B cell (primary cell): ENCODE results near the gene FAR2. TPM values are rescaled to one million over a fixed set of nuclear protein-coding genes. Genes with fewer than 3 reads are reported as not detected.

Source experiments
- ATAC-seq: fragments of 200-7000 bp; cut with Tn5 transposase; one replicate; pipeline ENCODE4 v1.10.0; 2021; ENCODE audit warnings: low read depth, mild to moderate bottlenecking, moderate number of reproducible peaks, moderate library complexity
- CTCF ChIA-PET: fragments of 350-600 bp; sonication (Branson Sonifier 250); formaldehyde crosslinking; loops from one replicate; lab custom pipeline; 2021; ENCODE audit warnings: antibody characterized with exemption, inconsistent platforms; lab: Charles Lee
- POLR2A ChIA-PET: fragments of 350-600 bp; sonication (Branson Sonifier 250); formaldehyde crosslinking; loops from one replicate; lab custom pipeline; 2021; ENCODE audit warnings: antibody characterized with exemption; lab: Charles Lee
- DNase-seq: peaks from one replicate; pipeline ENCODE4 v3.0.0; 2013
- H2AFZ ChIP-seq: 2 replicates; pipeline ENCODE4 v1.6.1; 2012; ENCODE audit warnings: mild to moderate bottlenecking, low read depth, low read length; ENCODE audit not compliant: insufficient read depth, poor library complexity, severe bottlenecking
- H3K27ac ChIP-seq, 2 donors: 1 replicate in 1 of 2; 2 replicates in 1 of 2; pipeline ENCODE4 v1.5.1; 2012 to 2013; ENCODE audit warnings: low read length in 2 of 2, mild to moderate bottlenecking in 2 of 2, moderate library complexity in 1 of 2
- H3K27me3 ChIP-seq, 4 experiments: fragments of 200-600 bp in 1 of 4; sonication (generic) in 1 of 4; replicated peaks in 1 of 4; 1 replicate in 2 of 4; 2 replicates in 2 of 4; pipeline versions ENCODE4 v1.6.1 to v1.7.0; 2013 to 2016; ENCODE audit warnings: low read length in 3 of 4, mild to moderate bottlenecking in 2 of 4, mixed read lengths in 1 of 4, moderate library complexity in 1 of 4; ENCODE audit not compliant: insufficient read depth in 4 of 4, control insufficient read depth in 3 of 4; ENCODE audit errors: control extremely low read depth in 1 of 4
- H3K36me3 ChIP-seq, 2 experiments: replicated peaks in 1 of 2; 1 replicate in 1 of 2; 2 replicates in 1 of 2; pipeline versions ENCODE4 v1.6.1 to v1.7.1; 2013; ENCODE audit warnings: low read length in 1 of 2; ENCODE audit not compliant: insufficient read depth in 2 of 2, control insufficient read depth in 1 of 2; ENCODE audit errors: control extremely low read depth in 1 of 2, extremely low read depth in 1 of 2
- H3K4me1 ChIP-seq, 2 donors: fragments of 200-600 bp in 1 of 2; sonication (generic) in 1 of 2; 1 replicate in 1 of 2; 2 replicates in 1 of 2; pipeline versions ENCODE4 v1.5.1 to v1.6.1; 2013 to 2017; ENCODE audit warnings: low read length in 2 of 2; ENCODE audit not compliant: control insufficient read depth in 2 of 2, insufficient read depth in 2 of 2
- H3K4me2 ChIP-seq: replicated peaks from 2 replicates; pipeline ENCODE3; 2012; ENCODE audit warnings: mild to moderate bottlenecking, low read depth, low read length; ENCODE audit not compliant: poor library complexity, severe bottlenecking
- H3K4me3 ChIP-seq, 5 experiments: fragments of 200-600 bp in 1 of 5; sonication (generic) in 1 of 5; 1 replicate in 3 of 5; 2 replicates in 2 of 5; pipeline versions ENCODE4 v1.5.1 to v1.7.0; 2011 to 2016; ENCODE audit warnings: low read length in 4 of 5, mild to moderate bottlenecking in 4 of 5, low read depth in 2 of 5, control low read depth in 1 of 5, moderate library complexity in 1 of 5; ENCODE audit not compliant: insufficient read depth in 1 of 5; ENCODE audit errors: control extremely low read depth in 1 of 5, extremely low read depth in 1 of 5
- H3K79me2 ChIP-seq: fragments of 200-600 bp; sonication (generic); one replicate; pipeline ENCODE4 v1.6.0; 2016; ENCODE audit warnings: low read length; ENCODE audit not compliant: control insufficient read depth, insufficient read depth
- H3K9ac ChIP-seq: fragments of 200-600 bp; sonication (generic); 2 replicates; pipeline ENCODE4 v1.6.1; 2017; ENCODE audit warnings: mild to moderate bottlenecking, low read length, moderate library complexity
- H3K9me3 ChIP-seq, 3 donors: one replicate each; pipeline versions ENCODE4 v1.6.1 to v1.7.1; 2013; ENCODE audit warnings: low read length in 2 of 3; ENCODE audit not compliant: control insufficient read depth in 2 of 3, insufficient read depth in 1 of 3; ENCODE audit errors: control extremely low read depth in 1 of 3
- H4K20me1 ChIP-seq: 2 replicates; pipeline ENCODE4 v1.6.0; 2012; ENCODE audit warnings: mild to moderate bottlenecking, low read length; ENCODE audit not compliant: insufficient read depth, control insufficient read depth, poor library complexity, severe bottlenecking
- H3K27ac Mint-ChIP-seq: one replicate; pipeline ENCODE4 v1.8.0; 2021; ENCODE audit warnings: mixed read lengths
- H3K27me3 Mint-ChIP-seq: one replicate; pipeline ENCODE4 v1.8.0; 2021; ENCODE audit warnings: mixed read lengths
- H3K4me1 Mint-ChIP-seq: one replicate; pipeline ENCODE4 v1.8.0; 2021; ENCODE audit warnings: mixed read lengths
- H3K4me3 Mint-ChIP-seq: one replicate; pipeline ENCODE4 v1.8.0; 2021; ENCODE audit warnings: mixed read lengths
- H3K9me3 Mint-ChIP-seq: one replicate; pipeline ENCODE4 v1.8.0; 2022; ENCODE audit warnings: mixed read lengths; ENCODE audit not compliant: insufficient read depth
- EZH2 ChIP-seq: IDR thresholded peaks from 2 replicates; pipeline ENCODE4 v1.6.1; 2012; ENCODE audit warnings: borderline replicate concordance, low read depth, mild to moderate bottlenecking, moderate library complexity, low read length; ENCODE audit not compliant: insufficient read depth, poor library complexity, severe bottlenecking
- WGBS: methylation state at CpG from one replicate; pipeline ENCODE4 v1.1.5; 2013; ENCODE audit warnings: missing lambda C conversion rate; ENCODE audit not compliant: insufficient coverage; 5-methylcytosine and 5-hydroxymethylcytosine counted together
- intact Hi-C: fragments of 100-400 bp; cut with micrococcal nuclease; formaldehyde crosslinking; loops from one replicate; pipeline ENCODE4 v1.10.0; 2022
- polyA plus RNA-seq: library from polyadenylated mRNA; depleted of rRNA; stranded (reverse); fragments of >200 nt; gene quantifications from 2 replicates; pipeline ENCODE4 v1.2.3, GENCODE V29; 2012
- total RNA-seq, 2 donors: library from RNA; stranded (reverse); fragments of 120-200 nt in 1 of 2; gene quantifications; 1 replicate in 1 of 2; 2 replicates in 1 of 2; pipeline versions ENCODE4 v1.2.3 to v1.2.4, GENCODE V29; 2013 to 2022
- TF ChIP-seq, protein P1 (sequence below): fragments of 200-600 bp; IDR thresholded peaks from one replicate; pipeline ENCODE4 v1.8.0; 2022; ENCODE audit warnings: antibody characterized with exemption, mild to moderate bottlenecking

The FAR2 gene
- total and polyA plus RNA-seq, 2 donors (not counting 1 experiment from before 2014, with no cell fraction given): 0.39 TPM; not detected in 1

DNA sequence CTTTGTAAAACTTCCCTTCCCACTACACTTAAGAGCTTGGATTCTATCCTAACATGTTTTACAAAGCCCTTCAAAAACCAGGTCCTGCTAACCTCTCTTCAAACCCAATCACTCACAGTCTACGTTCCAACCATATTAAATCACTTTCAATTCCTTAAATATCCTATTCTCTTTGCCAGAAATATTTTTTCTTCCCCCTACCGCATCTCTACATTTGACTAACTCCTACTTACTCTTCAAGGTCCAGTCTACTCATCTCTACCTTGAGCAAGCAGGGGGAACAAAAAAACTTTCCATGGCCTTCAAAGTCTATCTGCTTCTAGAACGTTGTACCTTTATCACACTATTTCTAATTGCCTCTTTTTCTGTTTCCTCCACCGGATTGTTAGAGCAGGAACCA lies 225.8 kb downstream of the FAR2 start:
- no peaks in the 10 kb centered on the region for H3K27me3 ChIP-seq
- peaks cover under 1 to 8% of the 10 kb centered on the region in 2 donors for H3K4me1 ChIP-seq
- no peak overlapping the region for H3K9ac ChIP-seq
- H4K20me1 ChIP-seq: peaks cover 23% of the 10 kb centered on the region
- ChIA-PET CTCF (no interaction called here), POLR2A (no interaction called here)
- no peaks in the 10 kb centered on the region for H3K9me3 ChIP-seq
- H3K27ac ChIP-seq: peak overlapping the region in 1 of 2 donors; percentile 12
- intact Hi-C loops: no loop called here
- H2AFZ ChIP-seq: no peak overlapping the region
- no peaks in the 10 kb centered on the region for H3K27me3 Mint-ChIP-seq
- ATAC-seq (no peak), DNase-seq (no peak)
- peaks cover 0 to 9% of the 10 kb centered on the region in 2 experiments for H3K36me3 ChIP-seq
- TF ChIP-seq, protein P1, sequence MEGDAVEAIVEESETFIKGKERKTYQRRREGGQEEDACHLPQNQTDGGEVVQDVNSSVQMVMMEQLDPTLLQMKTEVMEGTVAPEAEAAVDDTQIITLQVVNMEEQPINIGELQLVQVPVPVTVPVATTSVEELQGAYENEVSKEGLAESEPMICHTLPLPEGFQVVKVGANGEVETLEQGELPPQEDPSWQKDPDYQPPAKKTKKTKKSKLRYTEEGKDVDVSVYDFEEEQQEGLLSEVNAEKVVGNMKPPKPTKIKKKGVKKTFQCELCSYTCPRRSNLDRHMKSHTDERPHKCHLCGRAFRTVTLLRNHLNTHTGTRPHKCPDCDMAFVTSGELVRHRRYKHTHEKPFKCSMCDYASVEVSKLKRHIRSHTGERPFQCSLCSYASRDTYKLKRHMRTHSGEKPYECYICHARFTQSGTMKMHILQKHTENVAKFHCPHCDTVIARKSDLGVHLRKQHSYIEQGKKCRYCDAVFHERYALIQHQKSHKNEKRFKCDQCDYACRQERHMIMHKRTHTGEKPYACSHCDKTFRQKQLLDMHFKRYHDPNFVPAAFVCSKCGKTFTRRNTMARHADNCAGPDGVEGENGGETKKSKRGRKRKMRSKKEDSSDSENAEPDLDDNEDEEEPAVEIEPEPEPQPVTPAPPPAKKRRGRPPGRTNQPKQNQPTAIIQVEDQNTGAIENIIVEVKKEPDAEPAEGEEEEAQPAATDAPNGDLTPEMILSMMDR: no peak
- no peak for TF ChIP-seq EZH2
- H3K9me3 Mint-ChIP-seq: no peaks in the 10 kb centered on the region
- H3K27ac Mint-ChIP-seq: no peak overlapping the region
- H3K4me3 Mint-ChIP-seq: no peak overlapping the region
- H3K79me2 ChIP-seq: peaks cover 74% of the 10 kb centered on the region
- H3K4me3 ChIP-seq: no peak overlapping the region
- peaks cover 21% of the 10 kb centered on the region for H3K4me1 Mint-ChIP-seq
- WGBS: 71% methylated on average over 3 of the region's 4 CpGs
- H3K4me2 ChIP-seq: no peak overlapping the region

DNA sequence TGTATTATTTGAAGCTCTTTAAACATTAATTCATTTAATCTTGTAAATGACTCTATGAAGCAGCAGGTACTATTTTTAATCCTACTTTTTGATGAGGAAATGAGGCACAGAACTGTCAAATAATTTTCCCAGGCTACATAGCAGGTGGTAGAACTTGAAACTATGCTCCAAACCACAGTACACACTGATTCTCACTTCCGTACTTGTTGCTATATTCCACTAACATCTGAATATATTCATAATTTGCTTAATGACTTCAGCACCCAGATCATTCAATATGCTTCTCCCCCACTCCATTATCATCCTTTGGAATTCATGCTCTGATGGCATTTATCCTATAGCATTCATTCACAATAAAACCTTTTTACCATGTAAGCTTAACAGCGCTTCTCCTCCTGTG lies 227.0 kb downstream of the FAR2 start:
- no peak overlapping the region for H3K27ac ChIP-seq
- no peaks in the 10 kb centered on the region for H3K27me3 ChIP-seq
- CTCF ChIA-PET: no interaction called here
- H3K4me1 ChIP-seq: peaks cover 7 to 11% of the 10 kb centered on the region in 2 donors
- POLR2A ChIA-PET: no interaction called here
- no peak overlapping the region for H2AFZ ChIP-seq
- TF ChIP-seq EZH2: no peak
- TF ChIP-seq, protein P1: no peak
- peaks cover 0 to 7% of the 10 kb centered on the region in 2 experiments for H3K36me3 ChIP-seq
- Mint-ChIP-seq H3K27ac (no peak overlapping the region), H3K27me3 (no peaks in the 10 kb centered on the region), H3K4me1 (peaks cover 30% of the 10 kb centered on the region), H3K9me3 (no peaks in the 10 kb centered on the region), H3K4me3 (no peak overlapping the region)
- ATAC-seq (no peak), DNase-seq (no peak)
- no peaks in the 10 kb centered on the region for H3K9me3 ChIP-seq
- no peak overlapping the region for H3K4me3 ChIP-seq
- H3K79me2 ChIP-seq: peaks cover 84% of the 10 kb centered on the region
- peaks cover 23% of the 10 kb centered on the region for H4K20me1 ChIP-seq
- H3K4me2 ChIP-seq: no peak overlapping the region
- no peak overlapping the region for H3K9ac ChIP-seq
- intact Hi-C loops: no loop called here
- WGBS: 100% methylated on average over 2 of the region's 2 CpGs
